CD4-positive, alpha-beta T cell (primary cell): ENCODE measurements around the gene SLC35E2B. TPM values are rescaled to one million over a fixed set of nuclear protein-coding genes. Genes with fewer than 3 reads are reported as not detected.
A peak's percentile ranks its signal among the peaks of the same experiment; 100 is the strongest.

ENCODE experiments used
- ATAC-seq: fragments of 200-7000 bp; cut with Tn5 transposase; one replicate; pipeline ENCODE4 v1.10.0; 2022; ENCODE audit warnings: mild to moderate bottlenecking; ENCODE audit not compliant: poor library complexity
- CTCF ChIA-PET: fragments of 350-600 bp; sonication (Branson Sonifier 250); formaldehyde crosslinking; loops from one replicate; lab custom pipeline; 2021; ENCODE audit warnings: antibody characterized with exemption, inconsistent platforms; lab: Charles Lee
- POLR2A ChIA-PET: fragments of 350-600 bp; sonication (Branson Sonifier 250); formaldehyde crosslinking; loops from one replicate; lab custom pipeline; 2021; ENCODE audit warnings: antibody characterized with exemption, inconsistent platforms; lab: Charles Lee
- DNase-seq, 14 experiments: peaks; one replicate each; pipeline ENCODE4 v3.0.0-alpha.2; 2013 to 2020; ENCODE audit warnings: mixed read lengths in 2 of 14
- H3K27ac ChIP-seq, 2 donors: one replicate each; pipeline versions ENCODE4 v1.5.1 to v1.7.0; 2013; ENCODE audit warnings: low read length in 2 of 2, low read depth in 1 of 2, mild to moderate bottlenecking in 1 of 2
- H3K27me3 ChIP-seq, 2 experiments: 1 replicate in 1 of 2; 2 replicates in 1 of 2; pipeline versions ENCODE4 v1.6.1 to v1.7.0; 2013; ENCODE audit warnings: low read length in 2 of 2, control low read depth in 1 of 2, mild to moderate bottlenecking in 1 of 2, moderate library complexity in 1 of 2; ENCODE audit not compliant: insufficient read depth in 2 of 2, control insufficient read depth in 1 of 2
- H3K36me3 ChIP-seq: one replicate; pipeline ENCODE4 v1.6.1; 2013; ENCODE audit warnings: low read length, control low read depth; ENCODE audit not compliant: insufficient read depth
- H3K4me1 ChIP-seq: one replicate; pipeline ENCODE4 v1.6.1; 2013; ENCODE audit warnings: low read length, control low read depth; ENCODE audit not compliant: insufficient read depth
- H3K4me3 ChIP-seq: one replicate; pipeline ENCODE4 v1.5.1; 2013; ENCODE audit warnings: mild to moderate bottlenecking, low read length, moderate library complexity
- H3K9me3 ChIP-seq, 2 experiments: 1 replicate in 1 of 2; 2 replicates in 1 of 2; pipeline versions ENCODE4 v1.6.1 to v1.7.0; 2013; ENCODE audit warnings: low read length in 2 of 2, mild to moderate bottlenecking in 2 of 2, control low read depth in 1 of 2, moderate library complexity in 1 of 2; ENCODE audit not compliant: control insufficient read depth in 1 of 2, insufficient read depth in 1 of 2
- H3K27ac Mint-ChIP-seq: one replicate; pipeline ENCODE4 v1.8.0; 2020; ENCODE audit warnings: mixed read lengths
- H3K27me3 Mint-ChIP-seq: one replicate; pipeline ENCODE4 v1.8.0; 2021; ENCODE audit warnings: mixed read lengths
- H3K36me3 Mint-ChIP-seq: one replicate; pipeline ENCODE4 v1.8.0; 2021; ENCODE audit warnings: low read depth, mixed read lengths
- H3K4me1 Mint-ChIP-seq: one replicate; pipeline ENCODE4 v1.8.0; 2021; ENCODE audit warnings: low read depth, mixed read lengths
- H3K4me3 Mint-ChIP-seq: one replicate; pipeline ENCODE4 v1.8.0; 2020; ENCODE audit warnings: mild to moderate bottlenecking, mixed read lengths
- H3K9me3 Mint-ChIP-seq: one replicate; pipeline ENCODE4 v1.8.0; 2020; ENCODE audit warnings: mixed read lengths
- intact Hi-C, 2 experiments: fragments of 100-400 bp; cut with DNase I in 1 of 2; cut with micrococcal nuclease in 1 of 2; formaldehyde crosslinking; loops; one replicate each; pipeline versions ENCODE4 v1.15.1 to v1.9.0; 2023 to 2025; cut with DNase I, micrococcal nuclease
- total RNA-seq, 174 experiments: library from RNA in 2 of 174; stranded (reverse) in 2 of 174; gene quantifications; one replicate each; pipeline ENCODE4 v1.2.3 and lab custom pipeline; 2021 to 2026
- TF ChIP-seq, protein P1 (sequence below): fragments of 200-600 bp; IDR thresholded peaks from one replicate; pipeline ENCODE4 v1.8.0; 2022; ENCODE audit warnings: antibody characterized with exemption, mild to moderate bottlenecking

Gene SLC35E2B
- total RNA-seq, 2 experiments from 2014 or later = 43.9 to 45.3 TPM

DNA sequence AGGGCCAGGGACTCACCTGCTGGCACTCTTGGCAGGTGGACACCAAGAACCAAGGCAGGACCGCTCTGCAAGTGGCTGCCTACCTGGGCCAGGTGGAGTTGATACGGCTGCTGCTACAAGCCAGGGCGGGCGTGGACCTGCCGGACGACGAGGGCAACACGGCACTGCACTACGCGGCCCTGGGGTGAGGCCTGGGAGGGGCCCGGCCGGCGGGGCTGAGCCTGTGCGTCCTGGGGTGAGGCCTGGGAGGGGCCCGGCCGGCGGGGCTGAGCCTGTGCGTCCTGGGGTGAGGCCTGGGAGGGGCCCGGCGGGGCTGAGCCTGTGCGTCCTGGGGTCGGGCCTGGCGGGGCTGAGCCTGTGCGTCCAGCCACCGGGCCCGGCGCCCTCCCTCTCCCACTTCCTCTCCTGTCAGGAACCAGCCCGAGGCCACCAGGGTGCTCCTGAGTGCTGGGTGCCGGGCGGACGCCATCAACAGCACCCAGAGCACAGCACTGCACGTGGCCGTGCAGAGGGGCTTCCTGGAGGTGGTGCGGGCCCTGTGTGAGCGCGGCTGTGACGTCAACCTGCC, 65.2 kb downstream of the SLC35E2B start:
- peaks cover 3% of the 10 kb centered on the region for H3K36me3 Mint-ChIP-seq
- H3K27ac ChIP-seq = no peak overlapping the region
- POLR2A ChIA-PET = interaction anchor here (3.1 to 4.7 kb wide), 2 partner anchors 12 to 13 kb away, joined by 12 to 137 read pairs; partner anchors contain the start of gene MIB2

DNA sequence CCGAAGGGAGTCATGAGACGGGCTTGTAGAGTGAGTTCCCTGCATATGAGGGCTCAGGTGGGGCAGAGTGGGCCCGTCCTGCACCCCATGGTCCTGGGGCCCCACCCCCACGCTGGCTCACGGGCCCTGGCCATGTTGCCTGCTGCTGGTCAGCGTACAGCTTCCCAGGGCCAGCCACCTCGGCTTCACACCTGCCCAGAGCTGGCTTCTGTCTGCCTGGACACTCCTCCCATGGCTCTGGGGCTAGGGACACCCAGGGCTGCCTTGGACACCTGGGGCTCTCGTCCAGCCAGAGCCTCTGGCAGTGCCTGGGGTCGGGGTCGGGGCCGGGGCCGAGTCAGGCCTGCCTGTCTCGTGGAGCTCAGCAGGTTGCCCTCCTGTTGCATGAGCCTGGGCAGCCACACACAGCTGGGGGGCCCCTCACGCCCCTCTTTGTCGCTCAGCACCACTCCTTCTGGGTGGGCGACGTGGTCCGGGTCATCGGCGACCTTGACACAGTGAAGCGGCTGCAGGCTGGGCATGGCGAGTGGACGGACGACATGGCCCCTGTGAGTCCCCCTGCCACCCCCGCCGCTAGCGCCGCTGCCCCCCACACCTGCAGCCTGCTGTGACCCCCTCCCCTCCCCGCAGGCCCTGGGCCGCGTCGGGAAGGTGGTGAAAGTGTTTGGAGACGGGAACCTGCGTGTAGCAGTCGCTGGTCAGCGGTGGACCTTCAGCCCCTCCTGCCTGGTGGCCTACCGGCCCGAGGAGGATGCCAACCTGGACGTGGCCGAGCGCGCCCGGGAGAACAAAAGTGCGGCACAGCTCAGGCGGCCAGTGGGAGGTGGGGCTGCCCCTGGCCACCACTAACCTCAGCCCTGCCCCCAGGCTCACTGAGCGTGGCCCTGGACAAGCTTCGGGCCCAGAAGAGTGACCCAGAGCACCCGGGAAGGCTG, 66.1 kb downstream of the SLC35E2B start:
- peak in 1 of 14 experiments; percentile 39 for DNase-seq
- TF ChIP-seq, protein P1, sequence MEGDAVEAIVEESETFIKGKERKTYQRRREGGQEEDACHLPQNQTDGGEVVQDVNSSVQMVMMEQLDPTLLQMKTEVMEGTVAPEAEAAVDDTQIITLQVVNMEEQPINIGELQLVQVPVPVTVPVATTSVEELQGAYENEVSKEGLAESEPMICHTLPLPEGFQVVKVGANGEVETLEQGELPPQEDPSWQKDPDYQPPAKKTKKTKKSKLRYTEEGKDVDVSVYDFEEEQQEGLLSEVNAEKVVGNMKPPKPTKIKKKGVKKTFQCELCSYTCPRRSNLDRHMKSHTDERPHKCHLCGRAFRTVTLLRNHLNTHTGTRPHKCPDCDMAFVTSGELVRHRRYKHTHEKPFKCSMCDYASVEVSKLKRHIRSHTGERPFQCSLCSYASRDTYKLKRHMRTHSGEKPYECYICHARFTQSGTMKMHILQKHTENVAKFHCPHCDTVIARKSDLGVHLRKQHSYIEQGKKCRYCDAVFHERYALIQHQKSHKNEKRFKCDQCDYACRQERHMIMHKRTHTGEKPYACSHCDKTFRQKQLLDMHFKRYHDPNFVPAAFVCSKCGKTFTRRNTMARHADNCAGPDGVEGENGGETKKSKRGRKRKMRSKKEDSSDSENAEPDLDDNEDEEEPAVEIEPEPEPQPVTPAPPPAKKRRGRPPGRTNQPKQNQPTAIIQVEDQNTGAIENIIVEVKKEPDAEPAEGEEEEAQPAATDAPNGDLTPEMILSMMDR = no peak
- Histone ChIP-seq H3K36me3 (no peaks in the 10 kb centered on the region), H3K9me3 (no peaks in the 10 kb centered on the region), H3K4me3 (no peak overlapping the region), H3K4me1 (peaks cover 30% of the 10 kb centered on the region), H3K27ac (no peak overlapping the region), H3K27me3 (no peaks in the 10 kb centered on the region)
- Mint-ChIP-seq H3K27me3 (peaks cover 5% of the 10 kb centered on the region), H3K4me1 (peaks cover 9% of the 10 kb centered on the region), H3K27ac (no peak overlapping the region), H3K36me3 (peaks cover 3% of the 10 kb centered on the region), H3K9me3 (no peaks in the 10 kb centered on the region), H3K4me3 (no peak overlapping the region)
- CTCF ChIA-PET = no interaction called here
- POLR2A ChIA-PET = interaction anchor here (3.1 kb wide), 1 partner anchor 11 kb away, joined by 12 read pairs; the partner anchor contains the start of gene MIB2
- no peak for ATAC-seq
- intact Hi-C loops = no loop called here

More for the DNA sequence above, 65.2 kb downstream of the SLC35E2B start:
- Histone ChIP-seq H3K36me3 (no peaks in the 10 kb centered on the region), H3K4me1 (peaks cover 36% of the 10 kb centered on the region), H3K27me3 (peaks cover 0 to 2% of the 10 kb centered on the region in 2 experiments), H3K9me3 (no peaks in the 10 kb centered on the region), H3K4me3 (no peak overlapping the region)
- H3K27ac Mint-ChIP-seq = no peak overlapping the region
- H3K27me3 Mint-ChIP-seq = peaks cover 5% of the 10 kb centered on the region
- CTCF ChIA-PET = no interaction called here
- H3K4me1 Mint-ChIP-seq = peaks cover 9% of the 10 kb centered on the region
- no peak overlapping the region for H3K4me3 Mint-ChIP-seq
- H3K9me3 Mint-ChIP-seq = no peaks in the 10 kb centered on the region
- TF ChIP-seq, protein P1 = no peak
- ATAC-seq = no peak
- peak in 1 of 14 experiments; percentile 49 for DNase-seq
- intact Hi-C loops = no loop called here

DNA sequence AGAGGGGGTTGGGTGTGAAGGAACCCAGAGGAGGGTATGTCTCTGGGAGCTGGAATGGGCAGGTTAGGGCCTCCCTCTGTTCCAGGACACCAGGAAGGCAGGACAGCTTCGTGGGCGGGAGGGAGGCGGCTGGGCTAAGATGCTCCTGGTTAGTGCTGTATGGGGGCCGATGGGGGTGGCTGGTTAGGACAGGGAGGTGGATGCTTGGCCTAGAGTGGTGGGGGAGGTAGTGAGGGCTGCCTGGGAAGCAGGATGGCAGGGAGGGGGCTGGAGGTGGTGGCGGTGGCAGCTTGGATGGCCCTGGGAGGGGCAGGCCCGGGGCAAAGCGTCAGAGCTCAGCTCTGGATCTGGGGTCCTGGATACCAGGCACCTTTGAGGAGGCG, 66.8 kb downstream of the SLC35E2B start:
- Mint-ChIP-seq H3K9me3 (no peaks in the 10 kb centered on the region), H3K4me3 (no peak overlapping the region), H3K27me3 (peaks cover 5% of the 10 kb centered on the region), H3K36me3 (peaks cover 3% of the 10 kb centered on the region), H3K27ac (no peak overlapping the region), H3K4me1 (peaks cover 9% of the 10 kb centered on the region)
- ChIA-PET POLR2A (interaction anchor here (3.1 kb wide), 1 partner anchor 10 kb away, joined by 12 read pairs; the partner anchor contains the start of gene MIB2), CTCF (no interaction called here)
- H3K4me1 ChIP-seq = peaks cover 24% of the 10 kb centered on the region
- H3K27ac ChIP-seq = no peak overlapping the region
- intact Hi-C loops = no loop called here
- no peak overlapping the region for H3K4me3 ChIP-seq
- no peaks in the 10 kb centered on the region for H3K9me3 ChIP-seq
- DNase-seq (peak in 1 of 14 experiments; percentile 29), ATAC-seq (no peak)
- H3K27me3 ChIP-seq = no peaks in the 10 kb centered on the region
- H3K36me3 ChIP-seq = no peaks in the 10 kb centered on the region
- TF ChIP-seq, protein P1 = no peak
